ENCODE data around the gene PCDHGA7. TPM values are rescaled to one million over a fixed set of nuclear protein-coding genes. Genes with fewer than 3 reads are reported as not detected.
"Not testable (repeated sequence)": the region's sequence is repeated elsewhere in the genome, so short reads cannot be mapped to it uniquely, and the experiment has no call there.

PCDHGA7 gene
- polyA plus RNA-seq, 1 experiment, result 2.7 TPM

GRCh38 chr5:141374627-141375026 lies 7.9 kb upstream of the PCDHGA7 start:
- no peak for TF ChIP-seq CTCF (IDR thresholded peaks at IDR 0.05; ENCODE audit: low read depth, low read length)
- ChIA-PET POLR2A (no interaction called here), CTCF (interaction anchor here (0.6 to 2.8 kb wide), 9 partner anchors 16 to 193 kb away, joined by 3 to 22 read pairs (median 4); partner anchors contain the start of gene PCDHGA12)
- Histone ChIP-seq H3K27me3 (ENCODE audit: control insufficient read depth, insufficient read depth, low read length) (peaks cover 4% of the 10 kb centered on the region), H3K27ac (ENCODE audit: low read depth, low read length) (no peak overlapping the region), H3K4me3 (ENCODE audit: low read depth, low read length) (no peak overlapping the region), H3K9me3 (ENCODE audit: control insufficient read depth, insufficient read depth, low read length) (peaks cover 71% of the 10 kb centered on the region)
- no peak for DNase-seq (ENCODE audit: low read depth, low spot score)

GRCh38 chr5:141375444-141376155 lies 6.9 kb upstream of the PCDHGA7 start:
- CTCF ChIA-PET, result interaction anchor here (1.0 to 2.8 kb wide), 3 partner anchors 15 to 193 kb away, joined by 3 to 22 read pairs (median 4); no protein-coding TSS in a partner anchor
- H3K27me3 ChIP-seq (ENCODE audit: control insufficient read depth, insufficient read depth, low read length); H3K27ac ChIP-seq (ENCODE audit: low read depth, low read length); DNase-seq (ENCODE audit: low read depth, low spot score); POLR2A ChIA-PET; H3K4me3 ChIP-seq (ENCODE audit: low read depth, low read length): not testable (repeated sequence)
- H3K9me3 ChIP-seq (ENCODE audit: control insufficient read depth, insufficient read depth, low read length), result peaks cover 67% of the 10 kb centered on the region

- POLR2A ChIA-PET, result no interaction called here
- no peak for DNase-seq (ENCODE audit: low read depth, low spot score)
- Histone ChIP-seq H3K4me3 (ENCODE audit: low read depth, low read length) (peak overlapping the region; percentile 58; the same call in 1 of the 2 replicates), H3K27ac (ENCODE audit: low read depth, low read length) (no peak overlapping the region), H3K27me3 (ENCODE audit: control insufficient read depth, insufficient read depth, low read length) (peaks cover 6% of the 10 kb centered on the region), H3K9me3 (ENCODE audit: control insufficient read depth, insufficient read depth, low read length) (peaks cover 43% of the 10 kb centered on the region)
- no peak for TF ChIP-seq CTCF (IDR thresholded peaks at IDR 0.05; ENCODE audit: low read depth, low read length)
- CTCF ChIA-PET, result interaction anchor here (0.8 to 3.5 kb wide), 8 partner anchors 13 to 184 kb away, joined by 3 to 22 read pairs (median 4); partner anchors contain the start of genes PCDHGA10, PCDHGB1 and PCDHGB3
Observed at GRCh38 chr5:141383345-141383744, 803 bp downstream of the PCDHGA7 start.

GRCh38 chr5:141384471-141385267 lies 2.1 kb downstream of the PCDHGA7 start:
- no peak for TF ChIP-seq CTCF (IDR thresholded peaks at IDR 0.05; ENCODE audit: low read depth, low read length)
- CTCF ChIA-PET, result interaction anchor here (1.4 to 4.8 kb wide), 2 partner anchors 15 to 174 kb away, joined by 3 to 20 read pairs; no protein-coding TSS in a partner anchor
- POLR2A ChIA-PET, result no interaction called here
- no peak for DNase-seq (ENCODE audit: low read depth, low spot score)
- H3K27ac ChIP-seq (ENCODE audit: low read depth, low read length), result no peak overlapping the region
- no peak overlapping the region for H3K4me3 ChIP-seq (ENCODE audit: low read depth, low read length)
- H3K27me3 ChIP-seq (ENCODE audit: control insufficient read depth, insufficient read depth, low read length), result peaks cover 6% of the 10 kb centered on the region
- peaks cover 56% of the 10 kb centered on the region for H3K9me3 ChIP-seq (ENCODE audit: control insufficient read depth, insufficient read depth, low read length)

- peak within 1 kb of the TSS; percentile 31; the same call in 1 of the 2 replicates for H3K4me3 ChIP-seq (ENCODE audit: low read depth, low read length)
- peak; percentile 43 for TF ChIP-seq CTCF (IDR thresholded peaks at IDR 0.05; ENCODE audit: low read depth, low read length)
- peaks cover 56% of the 10 kb centered on the region for H3K9me3 ChIP-seq (ENCODE audit: control insufficient read depth, insufficient read depth, low read length)
- POLR2A ChIA-PET; H3K27ac ChIP-seq (ENCODE audit: low read depth, low read length); DNase-seq (ENCODE audit: low read depth, low spot score); H3K27me3 ChIP-seq (ENCODE audit: control insufficient read depth, insufficient read depth, low read length): not testable (repeated sequence)
- CTCF ChIA-PET, result interaction anchor here (0.7 to 4.8 kb wide), 3 partner anchors 57 to 176 kb away, joined by 3 to 20 read pairs (median 16); partner anchors contain the start of gene PCDHGA1
Observed at GRCh38 chr5:141387557-141388311, 5.2 kb downstream of the PCDHGA7 start, which contains the start of gene PCDHGB4. Gene PCDHGB4 (plus strand): TSS chr5:141387698. CDS start chr5:141387885, 187 bp downstream.
